ENCODE results near the gene TPP2.

DNA sequence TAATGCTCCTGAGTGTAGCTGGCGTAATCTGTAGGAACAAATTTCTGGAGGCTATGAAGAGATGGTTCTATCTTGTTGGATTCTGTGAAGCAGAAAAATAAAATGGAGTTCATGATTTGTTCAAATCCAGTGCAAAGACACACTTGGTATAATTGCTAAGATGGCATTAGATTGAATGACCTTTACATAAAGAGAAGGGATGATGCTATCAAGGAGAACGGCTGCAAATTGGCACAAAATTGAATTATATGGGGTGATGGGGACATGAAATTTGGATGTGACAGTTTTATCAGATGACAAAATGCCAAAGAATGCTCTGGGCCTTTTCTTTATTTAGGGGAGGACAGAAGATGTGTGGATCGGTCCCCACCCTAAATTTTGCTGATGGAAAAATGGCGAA is 94.1 kb downstream of the TPP2 start:
- TF ChIP-seq, protein P1, sequence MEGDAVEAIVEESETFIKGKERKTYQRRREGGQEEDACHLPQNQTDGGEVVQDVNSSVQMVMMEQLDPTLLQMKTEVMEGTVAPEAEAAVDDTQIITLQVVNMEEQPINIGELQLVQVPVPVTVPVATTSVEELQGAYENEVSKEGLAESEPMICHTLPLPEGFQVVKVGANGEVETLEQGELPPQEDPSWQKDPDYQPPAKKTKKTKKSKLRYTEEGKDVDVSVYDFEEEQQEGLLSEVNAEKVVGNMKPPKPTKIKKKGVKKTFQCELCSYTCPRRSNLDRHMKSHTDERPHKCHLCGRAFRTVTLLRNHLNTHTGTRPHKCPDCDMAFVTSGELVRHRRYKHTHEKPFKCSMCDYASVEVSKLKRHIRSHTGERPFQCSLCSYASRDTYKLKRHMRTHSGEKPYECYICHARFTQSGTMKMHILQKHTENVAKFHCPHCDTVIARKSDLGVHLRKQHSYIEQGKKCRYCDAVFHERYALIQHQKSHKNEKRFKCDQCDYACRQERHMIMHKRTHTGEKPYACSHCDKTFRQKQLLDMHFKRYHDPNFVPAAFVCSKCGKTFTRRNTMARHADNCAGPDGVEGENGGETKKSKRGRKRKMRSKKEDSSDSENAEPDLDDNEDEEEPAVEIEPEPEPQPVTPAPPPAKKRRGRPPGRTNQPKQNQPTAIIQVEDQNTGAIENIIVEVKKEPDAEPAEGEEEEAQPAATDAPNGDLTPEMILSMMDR (IDR thresholded peaks at IDR 0.05), result no peak
- TF ChIP-seq POLR2AphosphoS5 (IDR thresholded peaks at IDR 0.05) (no peak), EP300 (IDR thresholded peaks at IDR 0.05) (no peak)

Measured in suprapubic skin (tissue), 4 donors.